Endothelial cell (in vitro differentiated cells): ENCODE results near the gene PSMD5. TPM values are rescaled to one million over a fixed set of nuclear protein-coding genes. Genes with fewer than 3 reads are reported as not detected.

Experiments
- DNase-seq: peaks from one replicate; pipeline ENCODE4 v3.0.0; 2021; ENCODE audit warnings: low spot score
- H3K27ac Mint-ChIP-seq: one replicate; pipeline ENCODE4 v1.8.0; 2021; ENCODE audit warnings: mixed read lengths, inconsistent platforms; ENCODE audit not compliant: unreplicated experiment
- H3K27me3 Mint-ChIP-seq: one replicate; pipeline ENCODE4 v1.8.0; 2021; ENCODE audit warnings: mild to moderate bottlenecking, moderate library complexity, mixed read lengths, inconsistent platforms; ENCODE audit not compliant: unreplicated experiment
- H3K36me3 Mint-ChIP-seq: one replicate; pipeline ENCODE4 v1.8.0; 2021; ENCODE audit warnings: mild to moderate bottlenecking, low read depth, mixed read lengths, inconsistent platforms; ENCODE audit not compliant: unreplicated experiment
- H3K4me1 Mint-ChIP-seq: one replicate; pipeline ENCODE4 v1.8.0; 2021; ENCODE audit warnings: mild to moderate bottlenecking, mixed read lengths, inconsistent platforms; ENCODE audit not compliant: unreplicated experiment
- H3K4me3 Mint-ChIP-seq: one replicate; pipeline ENCODE4 v1.8.0; 2021; ENCODE audit warnings: mild to moderate bottlenecking, mixed read lengths, inconsistent platforms; ENCODE audit not compliant: unreplicated experiment
- H3K9me3 Mint-ChIP-seq: one replicate; pipeline ENCODE4 v1.8.0; 2021; ENCODE audit warnings: mixed read lengths, inconsistent platforms; ENCODE audit not compliant: unreplicated experiment
- CTCF ChIP-seq: fragments of 200-600 bp; sonication (generic); IDR thresholded peaks from one replicate; pipeline ENCODE4 v1.5.0; 2021; ENCODE audit warnings: antibody characterized with exemption; ENCODE audit not compliant: unreplicated experiment
- total RNA-seq: library from RNA; stranded (reverse); fragmentation: NEBNext Ultra II Directional; extraction: Animal tissue kit (Norgen Biotek cat#: 25700); gene quantifications from one replicate; pipeline ENCODE4 v1.2.1, GENCODE V29; 2021; ENCODE audit not compliant: unreplicated experiment

The PSMD5 gene
- total RNA-seq, 1 donor from 2014 or later = 42.9 TPM

- Mint-ChIP-seq H3K27ac (no peak overlapping the region), H3K4me3 (no peak overlapping the region), H3K4me1 (no peaks in the 10 kb centered on the region), H3K9me3 (no peaks in the 10 kb centered on the region), H3K27me3 (peaks cover 7% of the 10 kb centered on the region), H3K36me3 (peaks cover 11% of the 10 kb centered on the region)
- no peak for TF ChIP-seq CTCF
- no peak for DNase-seq
Observed at GRCh38 chr9:120869726-120870125, 27.0 kb upstream of the PSMD5 start.

GRCh38 chr9:120869360-120869687, 26.6 kb upstream of the PSMD5 start:
- H3K36me3 Mint-ChIP-seq = peaks cover 11% of the 10 kb centered on the region
- H3K27me3 Mint-ChIP-seq = peaks cover 7% of the 10 kb centered on the region
- peak overlapping the region; percentile 91 for H3K4me3 Mint-ChIP-seq
- H3K9me3 Mint-ChIP-seq = no peaks in the 10 kb centered on the region
- no peak for DNase-seq
- TF ChIP-seq CTCF = no peak
- H3K27ac Mint-ChIP-seq = no peak overlapping the region
- H3K4me1 Mint-ChIP-seq = no peaks in the 10 kb centered on the region

- TF ChIP-seq CTCF = no peak
- Mint-ChIP-seq H3K27ac (no peak overlapping the region), H3K4me3 (peak overlapping the region; percentile 91), H3K27me3 (peaks cover 4% of the 10 kb centered on the region), H3K9me3 (no peaks in the 10 kb centered on the region), H3K36me3 (peaks cover 8% of the 10 kb centered on the region), H3K4me1 (no peaks in the 10 kb centered on the region)
- peak; percentile 92 for DNase-seq
Observed at GRCh38 chr9:120868676-120869359, 26.1 kb upstream of the PSMD5 start.

- H3K9me3 Mint-ChIP-seq = no peaks in the 10 kb centered on the region
- no peak for TF ChIP-seq CTCF
- peak overlapping the region; percentile 76 for H3K4me3 Mint-ChIP-seq
- peaks cover 3% of the 10 kb centered on the region for H3K27me3 Mint-ChIP-seq
- no peaks in the 10 kb centered on the region for H3K4me1 Mint-ChIP-seq
- no peak for DNase-seq
- H3K27ac Mint-ChIP-seq = peak overlapping the region; percentile 64
- H3K36me3 Mint-ChIP-seq = peaks cover 8% of the 10 kb centered on the region
Observed at GRCh38 chr9:120868339-120868675, 25.6 kb upstream of the PSMD5 start.

GRCh38 chr9:120867676-120868338, 25.1 kb upstream of the PSMD5 start:
- Mint-ChIP-seq H3K27me3 (peaks cover 3% of the 10 kb centered on the region), H3K9me3 (no peaks in the 10 kb centered on the region), H3K27ac (peak overlapping the region; percentile 64), H3K36me3 (peaks cover 11% of the 10 kb centered on the region), H3K4me3 (peak overlapping the region; percentile 76), H3K4me1 (no peaks in the 10 kb centered on the region)
- DNase-seq = no peak
- TF ChIP-seq CTCF = no peak
